GM19238 (cell line): ENCODE data around the gene RAB6B.
"Not testable (repeated sequence)": the region's sequence is repeated elsewhere in the genome, so short reads cannot be mapped to it uniquely, and the experiment has no call there.

Experiments used
- DNase-seq: peaks from one replicate; pipeline ENCODE4 v3.0.0; 2011; ENCODE audit warnings: low spot score; ENCODE audit not compliant: insufficient read length

The RAB6B gene

GRCh38 chr3:133820889-133821675 is 74.6 kb downstream of the RAB6B start:
- DNase-seq = no peak

- no peak for DNase-seq
Measured at GRCh38 chr3:133820129-133820528, 75.6 kb downstream of the RAB6B start.

GRCh38 chr3:133815386-133815785 is 80.3 kb downstream of the RAB6B start:
- no peak for DNase-seq

GRCh38 chr3:133812872-133813271 is 82.8 kb downstream of the RAB6B start:
- no peak for DNase-seq

- peak; percentile 97 for DNase-seq
Measured at GRCh38 chr3:133805702-133806475, 89.8 kb downstream of the RAB6B start, which contains the start of gene SRPRB. Gene SRPRB, plus strand, starts transcription at chr3:133805815. Its CDS starts 34 bp downstream, at chr3:133805849.

GRCh38 chr3:133805384-133805701 is 90.3 kb downstream of the RAB6B start:
- no peak for DNase-seq

GRCh38 chr3:133804896-133805295 is 90.8 kb downstream of the RAB6B start:
- no peak for DNase-seq

- DNase-seq = no peak
Measured at GRCh38 chr3:133803469-133803868, 92.2 kb downstream of the RAB6B start.

GRCh38 chr3:133799794-133800585 is 95.7 kb downstream of the RAB6B start:
- no peak for DNase-seq

- DNase-seq = no peak
Measured at GRCh38 chr3:133797396-133798105, 98.1 kb downstream of the RAB6B start.

GRCh38 chr3:133792171-133792763 is 103.4 kb downstream of the RAB6B start:
- DNase-seq = no peak

- no peak for DNase-seq
Measured at GRCh38 chr3:133788024-133788423, 107.7 kb downstream of the RAB6B start.

GRCh38 chr3:133783762-133784161 is 111.9 kb downstream of the RAB6B start:
- no peak for DNase-seq

GRCh38 chr3:133782454-133782853 is 113.2 kb downstream of the RAB6B start:
- DNase-seq = no peak

GRCh38 chr3:133781570-133781969 is 114.1 kb downstream of the RAB6B start:
- DNase-seq = no peak

- DNase-seq = not testable (repeated sequence)
Measured at GRCh38 chr3:133780756-133781155, 114.9 kb downstream of the RAB6B start.

- no peak for DNase-seq
Measured at GRCh38 chr3:133779626-133780203, 116.0 kb downstream of the RAB6B start.

GRCh38 chr3:133777807-133778568 is 117.7 kb downstream of the RAB6B start:
- DNase-seq = no peak

- DNase-seq = no peak
Measured at GRCh38 chr3:133776794-133777438, 118.8 kb downstream of the RAB6B start.
